Choroid plexus epithelial cell (primary cell): ENCODE measurements around the gene CEPT1.
A peak's percentile ranks its signal among the peaks of the same experiment; 100 is the strongest.

Experiments
- DNase-seq: peaks from one replicate; pipeline ENCODE4 v3.0.0-alpha.2; 2010; ENCODE audit warnings: low read depth
- H3K4me3 ChIP-seq: 2 replicates; pipeline ENCODE4 v1.5.1; 2011; ENCODE audit warnings: low read depth, mild to moderate bottlenecking, control low read depth, low read length, moderate library complexity
- TF ChIP-seq, protein P1 (sequence below): conservative IDR thresholded peaks from 2 replicates; pipeline ENCODE4 v1.5.1; 2011; ENCODE audit warnings: low read depth, mild to moderate bottlenecking, control low read depth, inconsistent platforms, low read length, moderate library complexity

Gene CEPT1

DNA sequence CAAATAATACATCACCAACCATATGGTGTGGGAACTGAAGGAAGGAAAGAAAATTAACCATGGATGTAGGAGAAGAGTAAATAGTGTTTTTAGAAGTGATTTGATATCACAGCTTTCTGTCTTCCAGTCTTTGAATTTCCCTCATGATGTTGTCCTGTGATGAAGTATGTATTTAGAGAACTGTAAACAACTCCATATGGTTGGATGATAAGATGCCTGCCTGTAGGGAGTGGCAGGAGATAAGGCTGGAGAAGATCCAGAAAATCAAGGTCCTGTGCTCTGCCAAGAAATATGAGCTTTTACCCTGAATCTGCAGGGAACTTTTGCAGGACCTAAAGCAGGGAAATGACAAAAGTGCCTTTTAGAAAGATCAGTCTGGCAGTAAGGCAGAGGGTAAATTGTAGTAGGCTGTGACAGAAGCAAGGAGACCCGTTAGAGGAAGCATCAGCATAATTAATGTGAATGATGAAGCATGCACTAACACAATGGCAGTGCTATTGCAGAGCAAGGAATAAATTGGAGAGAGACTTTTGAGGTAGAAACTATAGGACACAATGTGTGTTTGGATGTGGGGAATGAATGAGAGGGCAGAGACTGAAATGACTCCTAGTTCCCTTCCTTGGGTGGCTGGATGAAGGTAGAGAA lies 21.9 kb downstream of the CEPT1 start:
- TF ChIP-seq, protein P1, sequence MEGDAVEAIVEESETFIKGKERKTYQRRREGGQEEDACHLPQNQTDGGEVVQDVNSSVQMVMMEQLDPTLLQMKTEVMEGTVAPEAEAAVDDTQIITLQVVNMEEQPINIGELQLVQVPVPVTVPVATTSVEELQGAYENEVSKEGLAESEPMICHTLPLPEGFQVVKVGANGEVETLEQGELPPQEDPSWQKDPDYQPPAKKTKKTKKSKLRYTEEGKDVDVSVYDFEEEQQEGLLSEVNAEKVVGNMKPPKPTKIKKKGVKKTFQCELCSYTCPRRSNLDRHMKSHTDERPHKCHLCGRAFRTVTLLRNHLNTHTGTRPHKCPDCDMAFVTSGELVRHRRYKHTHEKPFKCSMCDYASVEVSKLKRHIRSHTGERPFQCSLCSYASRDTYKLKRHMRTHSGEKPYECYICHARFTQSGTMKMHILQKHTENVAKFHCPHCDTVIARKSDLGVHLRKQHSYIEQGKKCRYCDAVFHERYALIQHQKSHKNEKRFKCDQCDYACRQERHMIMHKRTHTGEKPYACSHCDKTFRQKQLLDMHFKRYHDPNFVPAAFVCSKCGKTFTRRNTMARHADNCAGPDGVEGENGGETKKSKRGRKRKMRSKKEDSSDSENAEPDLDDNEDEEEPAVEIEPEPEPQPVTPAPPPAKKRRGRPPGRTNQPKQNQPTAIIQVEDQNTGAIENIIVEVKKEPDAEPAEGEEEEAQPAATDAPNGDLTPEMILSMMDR: no peak
- peak; percentile 22 for DNase-seq
- no peak overlapping the region for H3K4me3 ChIP-seq

DNA sequence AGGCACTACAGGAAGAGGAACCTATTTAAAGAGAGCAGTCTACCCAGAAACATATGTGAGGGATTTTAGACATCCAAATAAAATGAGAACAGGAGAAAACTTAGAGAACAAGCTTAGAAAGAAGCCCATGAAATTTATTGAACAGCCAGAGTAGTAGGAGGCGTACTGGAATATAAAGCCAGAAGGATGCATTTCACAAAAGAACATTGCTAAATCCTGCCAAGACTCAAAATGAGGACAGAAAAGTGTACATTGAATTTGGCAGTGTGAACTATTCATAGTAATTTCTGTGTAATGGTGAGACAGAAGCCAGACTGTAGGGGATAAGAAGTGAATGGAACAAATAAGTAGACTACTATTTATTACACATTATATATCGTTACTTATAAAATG lies 22.5 kb downstream of the CEPT1 start:
- no peak for DNase-seq
- no peak overlapping the region for H3K4me3 ChIP-seq
- TF ChIP-seq, protein P1: no peak

DNA sequence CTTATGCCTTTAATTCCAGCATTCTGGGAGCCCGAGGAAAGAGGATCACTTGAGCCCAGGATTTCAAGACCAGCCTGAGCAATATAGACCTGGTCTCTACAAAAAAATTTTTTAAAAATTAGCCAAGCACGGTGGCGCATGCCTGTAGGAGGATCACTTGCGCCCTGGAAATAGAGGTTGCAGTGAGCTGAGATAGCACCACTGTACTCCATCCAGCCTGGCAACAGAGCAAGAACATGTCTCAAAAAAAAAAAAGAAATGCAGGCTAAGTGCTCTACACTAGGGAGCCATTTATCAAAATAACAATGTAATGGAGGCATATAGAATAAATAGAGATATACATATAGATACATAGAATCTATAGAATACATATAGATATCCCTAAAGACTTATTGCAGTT lies 23.3 kb downstream of the CEPT1 start:
- no peak overlapping the region for H3K4me3 ChIP-seq
- TF ChIP-seq, protein P1: no peak
- DNase-seq: no peak

DNA sequence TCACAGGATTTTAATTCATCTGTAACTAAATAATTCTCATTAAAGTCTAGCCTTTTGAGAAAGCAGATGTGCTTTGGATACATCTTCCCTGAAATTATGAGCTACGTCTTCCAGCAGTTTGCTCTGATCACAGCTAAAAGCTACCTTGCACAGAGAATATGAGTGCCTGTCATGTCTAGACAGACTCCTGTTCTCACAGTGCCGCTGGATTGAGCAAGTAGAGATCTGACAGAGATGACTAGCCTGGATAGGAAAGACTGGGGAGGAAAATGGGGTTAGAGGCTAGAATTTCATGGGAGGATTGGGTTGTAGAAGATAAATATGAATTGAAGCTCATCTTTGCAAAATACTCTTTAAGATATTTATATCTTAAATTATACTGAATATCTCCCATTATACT lies 24.1 kb downstream of the CEPT1 start:
- TF ChIP-seq, protein P1: no peak
- no peak overlapping the region for H3K4me3 ChIP-seq
- DNase-seq: no peak

DNA sequence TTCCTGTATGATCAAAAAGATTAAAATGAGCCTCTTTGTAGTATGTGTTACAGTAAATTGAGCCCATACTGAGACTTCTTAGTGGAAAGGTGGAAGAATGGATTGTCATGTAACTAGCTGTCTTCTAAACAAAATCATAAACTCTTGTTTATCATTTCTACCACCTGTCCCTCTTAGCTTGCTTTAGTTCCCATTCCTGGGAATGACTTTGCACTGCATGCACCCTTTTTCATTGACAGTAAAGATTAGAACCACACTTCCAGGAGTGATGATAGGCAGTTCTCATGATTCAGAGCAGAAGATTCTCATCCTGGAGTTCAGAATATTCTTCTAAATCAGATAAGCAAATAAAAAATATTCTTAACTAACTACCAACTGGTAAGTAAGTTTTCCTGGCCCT lies 32.4 kb downstream of the CEPT1 start:
- no peak overlapping the region for H3K4me3 ChIP-seq
- TF ChIP-seq, protein P1: no peak
- DNase-seq: no peak

DNA sequence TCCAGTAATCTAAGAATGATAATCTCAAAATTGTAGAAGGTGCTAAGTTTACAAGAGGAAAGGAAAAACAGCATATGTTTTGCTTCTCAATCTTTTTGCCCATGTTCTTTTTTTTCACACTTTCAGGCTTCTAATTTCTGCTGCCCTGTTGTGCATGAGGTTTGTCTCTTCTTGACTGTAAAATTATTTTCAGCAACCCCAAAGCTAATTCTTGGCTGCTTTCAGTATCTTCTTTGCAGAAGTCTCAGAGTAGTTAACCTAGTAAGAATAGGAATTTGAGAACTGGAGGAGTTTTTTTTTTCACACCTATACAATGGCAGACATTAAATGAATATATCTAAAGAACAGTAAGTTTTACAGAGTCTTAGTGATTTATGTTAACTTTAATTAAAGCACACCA lies 34.0 kb downstream of the CEPT1 start:
- DNase-seq: no peak
- no peak overlapping the region for H3K4me3 ChIP-seq
- TF ChIP-seq, protein P1: no peak

DNA sequence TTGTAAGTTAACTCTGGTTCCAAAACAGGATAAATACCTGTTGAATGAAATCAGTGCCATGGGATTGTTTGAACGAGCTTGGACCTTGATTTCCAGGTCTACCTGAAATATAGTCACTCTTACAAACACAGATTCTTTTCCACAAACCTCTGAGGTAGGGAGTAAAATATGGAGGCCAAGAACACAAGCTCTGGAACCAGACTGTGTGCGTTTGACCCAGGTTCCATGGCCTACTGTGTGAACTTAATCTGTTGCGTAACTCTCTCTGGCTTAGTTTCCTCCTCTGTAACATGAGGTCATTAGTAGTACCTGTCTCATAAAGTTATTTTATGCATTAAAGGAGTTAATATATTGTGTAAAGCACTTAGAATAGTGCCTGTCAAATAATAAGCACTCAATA lies 35.3 kb downstream of the CEPT1 start:
- no peak for DNase-seq
- TF ChIP-seq, protein P1: no peak
- H3K4me3 ChIP-seq: no peak overlapping the region
